ENCODE results near the gene MN1.

GRCh38 chr22:27768027-27768653 is 33.4 kb downstream of the MN1 start:
- TF ChIP-seq, protein P1, sequence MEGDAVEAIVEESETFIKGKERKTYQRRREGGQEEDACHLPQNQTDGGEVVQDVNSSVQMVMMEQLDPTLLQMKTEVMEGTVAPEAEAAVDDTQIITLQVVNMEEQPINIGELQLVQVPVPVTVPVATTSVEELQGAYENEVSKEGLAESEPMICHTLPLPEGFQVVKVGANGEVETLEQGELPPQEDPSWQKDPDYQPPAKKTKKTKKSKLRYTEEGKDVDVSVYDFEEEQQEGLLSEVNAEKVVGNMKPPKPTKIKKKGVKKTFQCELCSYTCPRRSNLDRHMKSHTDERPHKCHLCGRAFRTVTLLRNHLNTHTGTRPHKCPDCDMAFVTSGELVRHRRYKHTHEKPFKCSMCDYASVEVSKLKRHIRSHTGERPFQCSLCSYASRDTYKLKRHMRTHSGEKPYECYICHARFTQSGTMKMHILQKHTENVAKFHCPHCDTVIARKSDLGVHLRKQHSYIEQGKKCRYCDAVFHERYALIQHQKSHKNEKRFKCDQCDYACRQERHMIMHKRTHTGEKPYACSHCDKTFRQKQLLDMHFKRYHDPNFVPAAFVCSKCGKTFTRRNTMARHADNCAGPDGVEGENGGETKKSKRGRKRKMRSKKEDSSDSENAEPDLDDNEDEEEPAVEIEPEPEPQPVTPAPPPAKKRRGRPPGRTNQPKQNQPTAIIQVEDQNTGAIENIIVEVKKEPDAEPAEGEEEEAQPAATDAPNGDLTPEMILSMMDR (IDR thresholded peaks at IDR 0.05) = no peak
- no peak for TF ChIP-seq POLR2A (IDR thresholded peaks at IDR 0.05)

All from adrenal gland (tissue), 5 donors.